Measurements from ENCODE around the gene GCN1. TPM values are rescaled to one million over a fixed set of nuclear protein-coding genes. Genes with fewer than 3 reads are reported as not detected.

GCN1 gene, protein sequence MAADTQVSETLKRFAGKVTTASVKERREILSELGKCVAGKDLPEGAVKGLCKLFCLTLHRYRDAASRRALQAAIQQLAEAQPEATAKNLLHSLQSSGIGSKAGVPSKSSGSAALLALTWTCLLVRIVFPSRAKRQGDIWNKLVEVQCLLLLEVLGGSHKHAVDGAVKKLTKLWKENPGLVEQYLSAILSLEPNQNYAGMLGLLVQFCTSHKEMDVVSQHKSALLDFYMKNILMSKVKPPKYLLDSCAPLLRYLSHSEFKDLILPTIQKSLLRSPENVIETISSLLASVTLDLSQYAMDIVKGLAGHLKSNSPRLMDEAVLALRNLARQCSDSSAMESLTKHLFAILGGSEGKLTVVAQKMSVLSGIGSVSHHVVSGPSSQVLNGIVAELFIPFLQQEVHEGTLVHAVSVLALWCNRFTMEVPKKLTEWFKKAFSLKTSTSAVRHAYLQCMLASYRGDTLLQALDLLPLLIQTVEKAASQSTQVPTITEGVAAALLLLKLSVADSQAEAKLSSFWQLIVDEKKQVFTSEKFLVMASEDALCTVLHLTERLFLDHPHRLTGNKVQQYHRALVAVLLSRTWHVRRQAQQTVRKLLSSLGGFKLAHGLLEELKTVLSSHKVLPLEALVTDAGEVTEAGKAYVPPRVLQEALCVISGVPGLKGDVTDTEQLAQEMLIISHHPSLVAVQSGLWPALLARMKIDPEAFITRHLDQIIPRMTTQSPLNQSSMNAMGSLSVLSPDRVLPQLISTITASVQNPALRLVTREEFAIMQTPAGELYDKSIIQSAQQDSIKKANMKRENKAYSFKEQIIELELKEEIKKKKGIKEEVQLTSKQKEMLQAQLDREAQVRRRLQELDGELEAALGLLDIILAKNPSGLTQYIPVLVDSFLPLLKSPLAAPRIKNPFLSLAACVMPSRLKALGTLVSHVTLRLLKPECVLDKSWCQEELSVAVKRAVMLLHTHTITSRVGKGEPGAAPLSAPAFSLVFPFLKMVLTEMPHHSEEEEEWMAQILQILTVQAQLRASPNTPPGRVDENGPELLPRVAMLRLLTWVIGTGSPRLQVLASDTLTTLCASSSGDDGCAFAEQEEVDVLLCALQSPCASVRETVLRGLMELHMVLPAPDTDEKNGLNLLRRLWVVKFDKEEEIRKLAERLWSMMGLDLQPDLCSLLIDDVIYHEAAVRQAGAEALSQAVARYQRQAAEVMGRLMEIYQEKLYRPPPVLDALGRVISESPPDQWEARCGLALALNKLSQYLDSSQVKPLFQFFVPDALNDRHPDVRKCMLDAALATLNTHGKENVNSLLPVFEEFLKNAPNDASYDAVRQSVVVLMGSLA (N-terminal part only)
- total RNA-seq (ENCODE audit: low replicate concordance), result 126 and 156 TPM in 2 replicates

DNA sequence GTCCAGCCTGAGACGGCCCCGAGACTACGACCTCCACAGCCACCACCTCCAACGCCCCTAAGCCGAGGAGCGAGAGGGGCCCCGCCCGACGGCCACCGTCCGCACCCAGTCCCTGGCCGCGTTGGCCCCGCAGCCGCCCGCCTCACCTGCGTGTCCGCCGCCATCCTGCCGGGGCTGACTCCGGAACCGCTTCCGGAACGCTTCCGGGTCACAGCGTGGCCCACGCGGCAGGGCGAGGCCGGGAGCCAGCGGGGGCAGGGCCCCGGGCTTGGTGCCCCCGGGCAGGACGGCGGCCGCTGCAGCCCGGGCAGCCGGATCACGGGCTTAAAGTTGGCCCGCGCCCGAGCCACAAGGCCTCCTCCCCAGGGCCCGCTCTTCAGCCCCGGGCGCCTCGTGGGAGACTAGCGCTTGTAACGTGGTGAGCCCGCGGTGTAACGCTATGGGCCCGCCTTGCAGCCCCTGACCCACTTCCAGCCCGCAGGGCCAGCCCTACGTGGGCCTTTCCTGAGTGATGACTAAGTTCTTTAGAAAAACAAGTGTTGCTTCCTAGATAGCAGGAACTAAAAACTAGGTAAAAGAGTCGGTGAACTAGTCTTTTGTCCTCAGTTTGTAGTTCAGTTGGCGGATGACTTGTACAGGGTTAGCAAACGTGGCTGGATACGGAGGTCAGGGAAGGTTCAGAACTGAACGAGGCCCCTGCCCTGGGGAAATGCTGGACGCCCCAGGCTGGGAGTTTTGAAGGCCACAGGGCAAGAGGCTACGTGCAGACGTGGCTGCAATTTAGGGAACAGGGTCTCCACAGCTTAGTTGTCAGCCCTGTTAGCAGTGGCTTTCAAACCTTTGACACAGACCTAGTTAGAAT lies at the start of gene GCN1:
Gene GCN1 (minus strand): TSS at position 182 of the 862 bp plus-strand sequence. CDS start 18 bp downstream, at position 164.
- TF ChIP-seq, protein P1, sequence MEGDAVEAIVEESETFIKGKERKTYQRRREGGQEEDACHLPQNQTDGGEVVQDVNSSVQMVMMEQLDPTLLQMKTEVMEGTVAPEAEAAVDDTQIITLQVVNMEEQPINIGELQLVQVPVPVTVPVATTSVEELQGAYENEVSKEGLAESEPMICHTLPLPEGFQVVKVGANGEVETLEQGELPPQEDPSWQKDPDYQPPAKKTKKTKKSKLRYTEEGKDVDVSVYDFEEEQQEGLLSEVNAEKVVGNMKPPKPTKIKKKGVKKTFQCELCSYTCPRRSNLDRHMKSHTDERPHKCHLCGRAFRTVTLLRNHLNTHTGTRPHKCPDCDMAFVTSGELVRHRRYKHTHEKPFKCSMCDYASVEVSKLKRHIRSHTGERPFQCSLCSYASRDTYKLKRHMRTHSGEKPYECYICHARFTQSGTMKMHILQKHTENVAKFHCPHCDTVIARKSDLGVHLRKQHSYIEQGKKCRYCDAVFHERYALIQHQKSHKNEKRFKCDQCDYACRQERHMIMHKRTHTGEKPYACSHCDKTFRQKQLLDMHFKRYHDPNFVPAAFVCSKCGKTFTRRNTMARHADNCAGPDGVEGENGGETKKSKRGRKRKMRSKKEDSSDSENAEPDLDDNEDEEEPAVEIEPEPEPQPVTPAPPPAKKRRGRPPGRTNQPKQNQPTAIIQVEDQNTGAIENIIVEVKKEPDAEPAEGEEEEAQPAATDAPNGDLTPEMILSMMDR (IDR thresholded peaks at IDR 0.05; ENCODE audit: insufficient read depth, low read length), result no peak
- peak within 1 kb of the TSS; percentile 80 for H3K4me3 ChIP-seq (ENCODE audit: low read depth, low read length)
- peak; percentile 73 for DNase-seq (ENCODE audit: low read depth)

DNA sequence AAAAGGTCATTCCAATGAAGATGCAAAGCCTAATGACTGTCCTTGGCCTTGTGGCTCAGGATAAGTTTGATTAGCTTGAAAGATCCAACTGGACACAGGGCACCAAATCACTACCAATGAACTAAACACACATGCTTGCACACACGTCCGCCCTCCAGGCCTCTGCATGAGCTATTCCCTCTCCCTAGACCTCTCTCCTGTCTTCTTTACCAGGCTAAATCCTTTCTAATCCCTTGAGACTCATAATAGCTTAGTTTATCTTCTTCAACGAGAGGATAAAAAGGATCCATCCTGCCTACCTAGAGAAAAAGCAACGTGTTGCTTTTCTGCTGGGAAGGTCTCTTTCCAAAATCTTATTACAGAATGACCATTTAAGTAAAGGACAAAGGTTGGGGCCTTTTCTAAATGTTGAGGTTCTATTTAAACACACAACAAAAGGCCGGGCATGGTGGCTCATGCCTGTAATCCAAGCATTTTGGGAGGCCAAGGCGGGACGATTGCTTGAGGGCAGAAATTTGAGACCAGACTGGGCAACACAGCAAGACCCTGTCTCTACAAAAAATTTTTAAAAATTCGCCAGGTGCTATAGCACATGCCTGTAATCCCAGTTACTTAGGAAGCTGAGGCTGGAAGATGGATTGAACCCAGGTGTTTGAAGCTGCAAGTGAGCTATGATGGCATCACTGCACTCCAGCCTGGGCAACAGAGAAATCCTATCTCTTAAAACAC lies 48.6 kb upstream of the GCN1 start:
- H3K4me3 ChIP-seq (ENCODE audit: low read depth, low read length), result no peak overlapping the region
- no peak for DNase-seq (ENCODE audit: low read depth)
- TF ChIP-seq, protein P1 (IDR thresholded peaks at IDR 0.05; ENCODE audit: insufficient read depth, low read length), result no peak

DNA sequence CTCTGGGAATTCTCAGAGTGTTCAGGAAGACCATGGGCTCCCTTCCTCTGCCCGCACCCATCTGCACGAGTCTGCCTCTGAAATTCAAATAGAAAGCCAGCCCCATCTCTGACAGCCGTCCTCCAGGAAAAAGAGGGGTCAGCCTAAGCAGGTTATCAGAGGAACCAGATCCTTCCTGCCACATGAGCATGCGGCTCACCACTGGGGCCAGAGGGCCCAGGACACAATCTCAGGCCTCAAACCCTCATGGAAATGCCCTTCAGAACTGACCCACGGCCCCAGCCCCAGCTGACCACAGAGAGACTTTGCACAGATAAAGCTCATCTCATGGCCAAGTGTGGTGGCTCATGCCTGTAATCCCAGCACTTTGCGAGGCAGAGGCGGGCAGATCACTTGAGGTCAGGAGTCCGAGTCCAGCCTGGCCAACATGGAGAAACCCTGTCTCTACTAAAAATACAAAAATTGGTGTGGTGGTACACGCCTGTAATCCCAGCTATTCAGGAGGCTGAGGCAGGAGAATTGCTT lies 47.8 kb upstream of the GCN1 start:
- TF ChIP-seq, protein P1 (IDR thresholded peaks at IDR 0.05; ENCODE audit: insufficient read depth, low read length), result no peak
- no peak for DNase-seq (ENCODE audit: low read depth)
- H3K4me3 ChIP-seq (ENCODE audit: low read depth, low read length), result no peak overlapping the region

DNA sequence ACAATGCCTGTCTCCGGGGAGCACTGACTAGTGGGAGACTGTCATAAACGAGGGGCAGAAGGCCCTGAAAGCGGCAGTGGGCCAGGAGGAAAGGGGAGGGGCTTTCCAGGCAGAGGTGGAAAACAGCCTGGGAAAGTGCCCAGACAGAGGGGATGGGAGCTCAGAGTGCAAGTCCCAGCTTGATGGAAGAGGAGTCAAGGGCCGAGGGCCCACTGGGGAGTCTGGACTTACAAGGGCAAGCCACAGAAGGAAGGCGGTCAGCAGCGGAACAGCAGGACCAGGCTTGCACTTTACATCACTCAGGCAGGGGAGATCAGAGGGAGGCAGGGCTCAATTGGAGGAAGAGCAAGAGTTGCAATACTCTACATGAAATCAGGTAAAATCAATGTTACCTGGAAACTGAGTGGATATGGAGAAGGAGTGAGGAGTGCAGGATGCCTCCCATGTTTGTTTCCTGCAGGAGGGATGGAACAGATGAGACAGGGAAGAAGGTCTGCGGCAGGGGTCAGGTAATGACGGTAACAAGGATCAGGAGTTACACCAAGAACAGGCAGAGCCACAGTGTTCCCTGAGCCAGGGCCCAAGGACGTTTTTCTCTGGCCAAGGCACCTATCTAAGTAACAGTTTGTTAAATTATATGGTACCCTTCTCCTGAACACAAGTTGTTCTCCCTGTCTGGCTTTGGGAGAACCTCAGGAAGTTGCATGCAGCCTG lies 47.2 kb upstream of the GCN1 start:
- H3K4me3 ChIP-seq (ENCODE audit: low read depth, low read length), result peak overlapping the region; percentile 3
- TF ChIP-seq, protein P1 (IDR thresholded peaks at IDR 0.05; ENCODE audit: insufficient read depth, low read length), result no peak
- DNase-seq (ENCODE audit: low read depth), result no peak

DNA sequence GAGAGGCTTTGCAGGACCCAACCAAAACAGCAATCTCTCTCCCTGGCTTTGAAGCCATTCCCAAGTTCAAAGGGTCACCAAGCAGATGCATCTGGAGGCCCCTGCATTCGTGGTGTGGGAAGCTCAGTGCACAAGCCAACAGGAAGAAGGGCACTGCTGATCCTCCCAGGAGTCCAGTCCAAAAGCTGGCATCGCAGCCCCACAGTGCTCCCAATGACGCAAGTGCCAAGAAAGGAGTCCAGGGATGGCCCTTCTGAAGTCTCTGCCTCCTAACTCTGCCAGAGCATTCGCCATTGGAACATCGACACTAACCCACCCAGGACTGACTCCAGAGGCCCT lies 45.9 kb upstream of the GCN1 start:
- DNase-seq (ENCODE audit: low read depth), result no peak
- no peak overlapping the region for H3K4me3 ChIP-seq (ENCODE audit: low read depth, low read length)
- TF ChIP-seq, protein P1 (IDR thresholded peaks at IDR 0.05; ENCODE audit: insufficient read depth, low read length), result no peak

Data from fibroblast of the aortic adventitia (primary cell).